Measurements from ENCODE around the gene KDM2A. TPM values are rescaled to one million over a fixed set of nuclear protein-coding genes. Genes with fewer than 3 reads are reported as not detected.
"Not testable (repeated sequence)": the region's sequence is repeated elsewhere in the genome, so short reads cannot be mapped to it uniquely, and the experiment has no call there.

The KDM2A gene
- total RNA-seq, 1 donor from 2014 or later: 34.1 TPM

DNA sequence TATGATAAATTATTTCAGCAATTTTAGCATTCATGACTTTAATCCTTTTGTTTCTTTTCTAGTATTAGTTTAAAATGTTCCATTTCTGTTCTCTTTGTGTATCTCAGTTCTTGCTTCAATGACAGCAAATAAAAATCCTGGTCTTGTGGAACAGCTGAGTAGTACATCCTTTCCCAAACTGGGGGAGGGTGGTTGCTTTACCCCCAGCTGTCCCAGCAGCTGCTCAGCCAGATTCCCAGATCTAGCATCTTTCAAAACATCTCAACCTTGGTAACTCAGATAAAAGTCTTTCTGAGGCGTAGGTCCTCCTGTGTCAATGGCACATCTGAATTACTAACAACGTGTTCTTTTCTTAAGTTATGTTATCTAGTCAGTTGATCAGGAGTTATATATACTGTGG is 75.0 kb downstream of the KDM2A start:
- TF ChIP-seq, protein P1, sequence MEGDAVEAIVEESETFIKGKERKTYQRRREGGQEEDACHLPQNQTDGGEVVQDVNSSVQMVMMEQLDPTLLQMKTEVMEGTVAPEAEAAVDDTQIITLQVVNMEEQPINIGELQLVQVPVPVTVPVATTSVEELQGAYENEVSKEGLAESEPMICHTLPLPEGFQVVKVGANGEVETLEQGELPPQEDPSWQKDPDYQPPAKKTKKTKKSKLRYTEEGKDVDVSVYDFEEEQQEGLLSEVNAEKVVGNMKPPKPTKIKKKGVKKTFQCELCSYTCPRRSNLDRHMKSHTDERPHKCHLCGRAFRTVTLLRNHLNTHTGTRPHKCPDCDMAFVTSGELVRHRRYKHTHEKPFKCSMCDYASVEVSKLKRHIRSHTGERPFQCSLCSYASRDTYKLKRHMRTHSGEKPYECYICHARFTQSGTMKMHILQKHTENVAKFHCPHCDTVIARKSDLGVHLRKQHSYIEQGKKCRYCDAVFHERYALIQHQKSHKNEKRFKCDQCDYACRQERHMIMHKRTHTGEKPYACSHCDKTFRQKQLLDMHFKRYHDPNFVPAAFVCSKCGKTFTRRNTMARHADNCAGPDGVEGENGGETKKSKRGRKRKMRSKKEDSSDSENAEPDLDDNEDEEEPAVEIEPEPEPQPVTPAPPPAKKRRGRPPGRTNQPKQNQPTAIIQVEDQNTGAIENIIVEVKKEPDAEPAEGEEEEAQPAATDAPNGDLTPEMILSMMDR (conservative IDR thresholded peaks at IDR 0.05; ENCODE audit: low read depth, low read length): no peak
- no peak for DNase-seq (ENCODE audit: low read depth)

DNA sequence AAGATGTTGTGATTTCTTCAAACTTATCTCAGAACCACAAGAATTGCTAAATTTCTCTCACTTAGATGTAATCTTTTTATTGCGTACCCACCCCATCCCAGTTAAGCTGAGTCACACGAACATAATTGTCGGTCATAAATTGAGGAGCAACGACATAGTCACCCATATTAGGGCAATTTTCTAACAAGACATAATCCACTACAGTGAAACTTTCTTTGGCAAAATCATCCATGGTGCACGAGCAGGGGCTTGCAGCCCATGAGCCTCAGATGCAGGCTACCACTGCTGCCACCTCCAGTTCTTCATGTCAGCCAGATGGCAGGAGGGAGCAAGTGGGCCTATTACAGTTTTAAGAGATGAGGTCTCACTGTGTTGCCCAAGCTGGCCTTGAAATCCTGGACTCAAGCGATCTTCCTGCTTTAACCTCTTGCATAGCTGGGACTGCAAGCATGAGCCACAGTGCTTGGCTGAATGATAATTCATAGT is 77.0 kb downstream of the KDM2A start:
- TF ChIP-seq, protein P1 (conservative IDR thresholded peaks at IDR 0.05; ENCODE audit: low read depth, low read length): no peak
- no peak for DNase-seq (ENCODE audit: low read depth)
- H3K4me3 ChIP-seq (ENCODE audit: low read depth, low read length): no peak overlapping the region

More for the DNA sequence above, 75.0 kb downstream of the KDM2A start:
- H3K4me3 ChIP-seq (ENCODE audit: low read depth, low read length): no peak overlapping the region

DNA sequence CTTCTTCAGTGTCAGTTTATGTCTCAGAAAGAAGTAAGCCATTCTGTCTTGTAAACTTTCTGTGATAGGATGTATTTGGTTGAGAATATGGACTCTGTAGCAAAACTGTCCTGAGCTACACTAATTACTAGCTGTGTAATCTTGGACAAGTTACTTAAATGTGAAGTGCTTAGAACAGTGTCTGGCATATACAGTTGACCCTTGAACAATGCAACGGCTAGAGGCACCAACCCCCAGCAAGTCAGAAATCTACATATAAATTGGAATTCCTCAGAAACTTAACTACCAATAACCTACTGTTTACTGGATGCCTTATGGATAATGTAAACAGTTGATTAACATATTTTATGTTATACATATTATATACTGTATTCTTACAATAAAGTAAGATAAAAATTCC is 78.5 kb downstream of the KDM2A start:
- TF ChIP-seq, protein P1 (conservative IDR thresholded peaks at IDR 0.05; ENCODE audit: low read depth, low read length): no peak
- no peak for DNase-seq (ENCODE audit: low read depth)
- H3K4me3 ChIP-seq (ENCODE audit: low read depth, low read length): no peak overlapping the region

DNA sequence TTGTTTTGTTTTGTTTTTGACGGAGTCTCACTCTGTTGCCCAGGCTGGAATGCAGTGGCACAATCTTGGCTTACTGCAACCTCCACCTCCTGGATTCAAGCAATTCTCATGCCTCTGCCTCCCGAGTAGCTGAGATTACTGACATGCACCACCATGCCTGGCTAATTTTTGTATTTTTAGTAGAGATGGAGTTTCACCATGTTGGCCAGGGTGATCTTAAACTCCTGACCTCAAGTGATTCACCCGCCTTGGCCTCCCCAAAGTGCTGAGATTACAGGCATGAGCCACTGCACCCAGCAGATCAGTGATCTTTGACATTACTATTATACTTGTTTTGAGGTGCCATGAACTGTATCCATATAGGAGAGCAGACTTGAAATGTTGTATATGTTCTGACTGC is 79.7 kb downstream of the KDM2A start:
- DNase-seq (ENCODE audit: low read depth): peak; percentile 27
- not testable (repeated sequence) for H3K4me3 ChIP-seq (ENCODE audit: low read depth, low read length)

DNA sequence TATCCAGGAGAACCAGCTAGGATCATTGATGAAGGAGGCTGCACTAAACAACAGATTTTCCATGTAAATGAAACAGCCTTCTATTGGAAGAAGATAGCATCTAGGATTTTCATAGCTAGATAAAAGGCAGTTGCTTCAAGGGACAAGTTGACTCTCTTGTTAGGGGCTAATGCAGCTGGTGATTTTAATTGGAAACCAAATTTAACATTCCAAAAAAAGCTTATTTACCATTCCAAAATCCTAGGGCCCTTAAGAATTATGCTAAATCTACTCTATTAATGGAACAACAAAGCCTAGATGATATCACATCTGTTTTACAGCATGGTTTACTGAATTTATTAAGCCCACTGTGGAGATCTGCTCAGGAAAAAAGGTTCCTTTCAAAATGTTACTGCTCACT is 80.7 kb downstream of the KDM2A start:
- DNase-seq (ENCODE audit: low read depth): no peak
- H3K4me3 ChIP-seq (ENCODE audit: low read depth, low read length): no peak overlapping the region
- TF ChIP-seq, protein P1 (conservative IDR thresholded peaks at IDR 0.05; ENCODE audit: low read depth, low read length): no peak

DNA sequence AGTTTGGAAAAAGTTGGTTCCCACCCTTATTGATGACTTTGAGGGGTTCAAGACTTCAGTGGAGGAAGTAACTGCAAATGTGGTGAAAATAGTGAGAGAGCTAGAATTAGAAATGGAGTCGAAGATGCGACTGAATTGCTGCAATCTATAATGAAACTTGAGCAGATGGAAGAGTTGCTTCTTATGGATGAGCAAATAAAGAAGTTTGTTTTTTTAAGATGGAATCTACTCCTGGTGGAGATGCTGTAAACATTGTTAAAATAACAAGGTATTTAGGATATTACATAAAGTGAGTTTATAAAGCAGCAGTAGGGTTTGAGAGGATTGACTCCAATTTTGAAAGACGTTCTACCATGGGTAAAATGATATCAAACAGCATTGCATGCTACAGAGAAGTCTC is 83.0 kb downstream of the KDM2A start:
- TF ChIP-seq, protein P1 (conservative IDR thresholded peaks at IDR 0.05; ENCODE audit: low read depth, low read length): no peak
- DNase-seq (ENCODE audit: low read depth): no peak
- no peak overlapping the region for H3K4me3 ChIP-seq (ENCODE audit: low read depth, low read length)

DNA sequence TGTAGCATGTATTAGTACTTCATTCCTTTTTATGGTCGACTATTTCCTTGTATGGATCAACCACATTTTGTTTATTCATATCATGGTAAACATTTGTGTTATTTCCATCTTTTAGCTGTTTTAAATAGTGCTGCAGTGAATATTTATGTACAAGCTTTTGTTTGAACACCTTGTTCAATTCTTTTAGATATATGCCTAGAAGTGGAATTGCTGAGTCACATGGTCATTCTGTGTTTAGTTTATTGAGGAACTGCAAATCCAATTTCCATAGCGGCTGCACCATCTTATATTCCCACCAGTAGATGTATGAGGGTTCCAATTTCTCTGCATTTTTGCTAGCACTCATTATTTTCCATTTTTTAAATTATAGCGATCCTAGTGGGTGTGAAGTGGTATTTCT is 85.8 kb downstream of the KDM2A start:
- TF ChIP-seq, protein P1 (conservative IDR thresholded peaks at IDR 0.05; ENCODE audit: low read depth, low read length): no peak
- DNase-seq (ENCODE audit: low read depth): no peak
- H3K4me3 ChIP-seq (ENCODE audit: low read depth, low read length): no peak overlapping the region

DNA sequence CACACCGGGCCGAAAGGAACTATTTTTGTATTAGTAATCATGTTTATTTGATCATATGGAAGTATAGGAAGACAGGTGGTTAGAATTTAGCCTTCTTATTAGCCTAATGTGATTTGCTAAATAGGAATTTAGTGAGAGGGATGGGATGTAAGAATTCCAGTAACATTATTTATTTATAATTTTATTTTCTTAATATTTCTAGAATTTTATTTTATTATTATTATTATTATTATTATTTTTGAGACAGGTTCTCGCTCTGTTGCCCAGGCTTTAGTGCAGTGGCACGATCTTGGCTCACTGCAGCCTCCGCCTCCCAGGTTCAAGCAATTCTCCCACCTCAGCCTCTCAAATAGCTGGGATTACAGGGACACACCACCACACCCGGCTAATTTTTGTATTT is 90.2 kb downstream of the KDM2A start:
- H3K4me3 ChIP-seq (ENCODE audit: low read depth, low read length); DNase-seq (ENCODE audit: low read depth): not testable (repeated sequence)
